Neutrophil (primary cell): ENCODE results near the gene BSG.
"Not testable (repeated sequence)": the region's sequence is repeated elsewhere in the genome, so short reads cannot be mapped to it uniquely, and the experiment has no call there.

Experiments used
- H3K27ac ChIP-seq: fragments of 200-600 bp; sonication (generic); 2 replicates; pipeline ENCODE4 v1.5.1; 2016; ENCODE audit warnings: mild to moderate bottlenecking, moderate library complexity
- H3K27me3 ChIP-seq: fragments of 200-600 bp; sonication (generic); 2 replicates; pipeline ENCODE4 v1.6.0; 2016; ENCODE audit warnings: mild to moderate bottlenecking
- H3K36me3 ChIP-seq: fragments of 200-600 bp; sonication (generic); 2 replicates; pipeline ENCODE4 v1.5.1; 2017
- H3K4me1 ChIP-seq, 2 experiments: fragments of 200-600 bp in 1 of 2; sonication (generic) in 1 of 2; 1 replicate in 1 of 2; 2 replicates in 1 of 2; pipeline versions ENCODE4 v1.5.1 to v1.6.1; 2013 to 2016; ENCODE audit warnings: low read depth in 1 of 2, low read length in 1 of 2, mild to moderate bottlenecking in 1 of 2, moderate library complexity in 1 of 2; ENCODE audit not compliant: control insufficient read depth in 1 of 2, insufficient read depth in 1 of 2
- H3K4me3 ChIP-seq, 2 experiments: fragments of 200-600 bp in 1 of 2; sonication (generic) in 1 of 2; 1 replicate in 1 of 2; 2 replicates in 1 of 2; pipeline ENCODE4 v1.5.1; 2013 to 2016; ENCODE audit warnings: low read depth in 1 of 2, low read length in 1 of 2, mild to moderate bottlenecking in 1 of 2, moderate library complexity in 1 of 2
- H3K9me3 ChIP-seq: fragments of 200-600 bp; sonication (generic); 2 replicates; pipeline ENCODE4 v1.5.1; 2016
- CTCF ChIP-seq: fragments of 200-600 bp; sonication (generic); IDR thresholded peaks from 2 replicates; pipeline ENCODE4 v1.5.1; 2016; ENCODE audit warnings: antibody characterized with exemption

BSG gene

DNA sequence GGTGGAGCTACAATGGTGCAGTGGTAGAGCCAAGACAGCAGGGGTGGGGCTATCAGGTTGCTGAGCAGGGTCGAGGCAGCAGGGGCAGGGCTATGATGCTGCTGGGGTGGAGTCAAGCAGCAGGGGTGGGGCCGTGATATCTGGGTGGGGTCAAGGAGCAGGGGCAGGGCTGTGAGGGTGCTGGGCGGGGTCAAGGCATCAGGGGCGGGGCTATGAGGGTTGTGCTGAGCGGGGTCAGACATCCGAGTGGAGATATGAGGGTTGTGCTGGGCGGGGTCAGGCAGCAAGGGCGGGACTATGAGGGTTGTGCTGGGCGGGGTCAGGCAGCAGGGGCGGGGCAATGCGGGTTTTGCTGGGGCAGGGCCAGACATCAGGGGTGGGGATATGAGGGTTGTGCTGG lies 32.0 kb downstream of the BSG start:
- no peaks in the 10 kb centered on the region for H3K9me3 ChIP-seq
- H3K27ac ChIP-seq, result no peak overlapping the region
- no peaks in the 10 kb centered on the region for H3K36me3 ChIP-seq
- no peak for TF ChIP-seq CTCF
- H3K4me1 ChIP-seq, result no peaks in the 10 kb centered on the region
- peaks cover 7% of the 10 kb centered on the region for H3K27me3 ChIP-seq
- no peak overlapping the region for H3K4me3 ChIP-seq

- H3K27me3 ChIP-seq, result peaks cover 17% of the 10 kb centered on the region
- H3K36me3 ChIP-seq, H3K9me3 ChIP-seq, H3K4me1 ChIP-seq, H3K27ac ChIP-seq, H3K4me3 ChIP-seq: not testable (repeated sequence)
These were observed 32.9 kb downstream of the BSG start for GRCh38 chr19:605061-605971.

GRCh38 chr19:607301-608154 lies 35.1 kb downstream of the BSG start:
- no peak for TF ChIP-seq CTCF
- Histone ChIP-seq H3K36me3 (no peaks in the 10 kb centered on the region), H3K27me3 (peaks cover 39% of the 10 kb centered on the region), H3K9me3 (no peaks in the 10 kb centered on the region), H3K4me3 (no peak overlapping the region), H3K27ac (no peak overlapping the region), H3K4me1 (peaks cover 0 to 5% of the 10 kb centered on the region in 2 experiments)

- Histone ChIP-seq H3K27ac (no peak overlapping the region), H3K27me3 (peaks cover 47% of the 10 kb centered on the region), H3K4me1 (peaks cover 0 to 5% of the 10 kb centered on the region in 2 experiments), H3K36me3 (no peaks in the 10 kb centered on the region), H3K4me3 (no peak overlapping the region), H3K9me3 (no peaks in the 10 kb centered on the region)
- TF ChIP-seq CTCF, result no peak
These were observed 36.0 kb downstream of the BSG start for GRCh38 chr19:608155-609003.

GRCh38 chr19:609004-609346 lies 36.6 kb downstream of the BSG start:
- Histone ChIP-seq H3K36me3 (no peaks in the 10 kb centered on the region), H3K4me3 (no peak overlapping the region)

More at GRCh38 chr19:609004-609346, 36.6 kb downstream of the BSG start:
- Histone ChIP-seq H3K27me3 (peaks cover 53% of the 10 kb centered on the region), H3K27ac (no peak overlapping the region), H3K9me3 (no peaks in the 10 kb centered on the region), H3K4me1 (peaks cover 0 to 5% of the 10 kb centered on the region in 2 experiments)
- TF ChIP-seq CTCF, result no peak
